Mesendoderm (in vitro differentiated cells): ENCODE measurements around the gene AKT2.

ENCODE experiments used
- DNase-seq: peaks from one replicate; pipeline ENCODE4 v3.0.0; 2013
- H2AK5ac ChIP-seq: 2 replicates; pipeline ENCODE4 v1.6.1; 2013; ENCODE audit warnings: low read length, inconsistent platforms
- H2BK120ac ChIP-seq: 2 replicates; pipeline ENCODE4 v1.6.1; 2013; ENCODE audit warnings: low read depth, mild to moderate bottlenecking, low read length, moderate library complexity, mixed read lengths
- H2BK15ac ChIP-seq: replicated peaks from 2 replicates; pipeline ENCODE4 v1.6.1; 2013; ENCODE audit warnings: low read depth, mild to moderate bottlenecking, moderate library complexity
- H2BK5ac ChIP-seq: 2 replicates; pipeline ENCODE4 v1.6.1; 2013; ENCODE audit warnings: low read length, inconsistent platforms
- H3K18ac ChIP-seq: 2 replicates; pipeline ENCODE4 v1.6.1; 2013; ENCODE audit warnings: mild to moderate bottlenecking, low read length, mixed read lengths
- H3K23ac ChIP-seq: one replicate; pipeline ENCODE4 v1.6.1; 2013; ENCODE audit warnings: low read length
- H3K27ac ChIP-seq: 2 replicates; pipeline ENCODE4 v1.5.1; 2013; ENCODE audit warnings: low read depth, mild to moderate bottlenecking, inconsistent platforms, low read length, moderate library complexity
- H3K27me3 ChIP-seq: 2 replicates; pipeline ENCODE4 v1.6.1; 2013; ENCODE audit warnings: low read length, control low read depth, mild to moderate bottlenecking, inconsistent platforms; ENCODE audit not compliant: insufficient read depth, poor library complexity
- H3K36me3 ChIP-seq: 2 replicates; pipeline ENCODE4 v1.6.1; 2013; ENCODE audit warnings: low read length, inconsistent platforms; ENCODE audit not compliant: control insufficient read depth, insufficient read depth
- H3K4ac ChIP-seq: one replicate; pipeline ENCODE4 v1.6.1; 2013; ENCODE audit warnings: low read depth, mild to moderate bottlenecking, low read length, moderate library complexity
- H3K4me1 ChIP-seq: 2 replicates; pipeline ENCODE4 v1.6.1; 2013; ENCODE audit warnings: low read depth, low read length, inconsistent platforms; ENCODE audit not compliant: control insufficient read depth
- H3K4me2 ChIP-seq: 2 replicates; pipeline ENCODE4 v1.6.1; 2013; ENCODE audit warnings: low read length
- H3K4me3 ChIP-seq: 2 replicates; pipeline ENCODE4 v1.5.1; 2013; ENCODE audit warnings: mild to moderate bottlenecking, low read length
- H3K56ac ChIP-seq: one replicate; pipeline ENCODE4 v1.6.1; 2013; ENCODE audit warnings: low read length
- H3K79me1 ChIP-seq: 2 replicates; pipeline ENCODE4 v1.6.1; 2013; ENCODE audit warnings: low read length, inconsistent platforms
- H3K79me2 ChIP-seq: 2 replicates; pipeline ENCODE4 v1.6.1; 2013; ENCODE audit warnings: mild to moderate bottlenecking, low read length; ENCODE audit not compliant: control insufficient read depth, insufficient read depth
- H3K9ac ChIP-seq: 2 replicates; pipeline ENCODE4 v1.6.1; 2013; ENCODE audit warnings: low read length, inconsistent platforms
- H4K5ac ChIP-seq: one replicate; pipeline ENCODE4 v1.6.1; 2013; ENCODE audit warnings: low read length
- H4K8ac ChIP-seq: one replicate; pipeline ENCODE4 v1.6.1; 2013; ENCODE audit warnings: low read depth, mild to moderate bottlenecking, control low read depth, low read length, moderate library complexity
- WGBS: extraction: QIAGEN DNeasy Blood & Tissue Kit; methylation state at CpG from one replicate; pipeline ENCODE4 v1.1.7; 2013; ENCODE audit warnings: low lambda C conversion rate, missing lambda C conversion rate; ENCODE audit not compliant: insufficient coverage; ENCODE audit errors: extremely low coverage; 5-methylcytosine and 5-hydroxymethylcytosine counted together

AKT2 gene

GRCh38 chr19:40298026-40298425 is 12.9 kb upstream of the AKT2 start:
- Histone ChIP-seq H3K4me1 (no peaks in the 10 kb centered on the region), H3K27ac (no peak overlapping the region), H2AK5ac (no peak overlapping the region), H3K18ac (no peak overlapping the region), H3K9ac (no peak overlapping the region), H2BK5ac (no peak overlapping the region), H3K36me3 (no peaks in the 10 kb centered on the region), H4K8ac (no peak overlapping the region), H3K79me2 (no peaks in the 10 kb centered on the region), H3K27me3 (no peaks in the 10 kb centered on the region), H4K5ac (no peak overlapping the region), H3K4me2 (no peak overlapping the region), H3K4ac (no peak overlapping the region), H3K23ac (no peak overlapping the region), H3K4me3 (no peak overlapping the region), H2BK15ac (no peak overlapping the region), H3K56ac (no peak overlapping the region), H3K79me1 (no peaks in the 10 kb centered on the region), H2BK120ac (no peak overlapping the region)
- DNase-seq, result no peak
- no CpG with 5 or more reads among the region's 3 CpGs for WGBS

GRCh38 chr19:40294560-40294959 is 9.4 kb upstream of the AKT2 start:
- H3K36me3 ChIP-seq, result no peaks in the 10 kb centered on the region
- no peaks in the 10 kb centered on the region for H3K27me3 ChIP-seq
- no peaks in the 10 kb centered on the region for H3K4me1 ChIP-seq
- H3K79me1 ChIP-seq, result no peaks in the 10 kb centered on the region
- H3K79me2 ChIP-seq, result no peaks in the 10 kb centered on the region
- no peak overlapping the region for H2BK15ac ChIP-seq
- no peak overlapping the region for H2BK120ac ChIP-seq
- no peak for DNase-seq
- no peak overlapping the region for H2BK5ac ChIP-seq
- no peak overlapping the region for H3K4ac ChIP-seq
- H3K27ac ChIP-seq, result no peak overlapping the region
- H3K4me3 ChIP-seq, result no peak overlapping the region
- H3K4me2 ChIP-seq, result no peak overlapping the region
- WGBS, result no CpG with 5 or more reads among the region's 6 CpGs
- H3K9ac ChIP-seq, result no peak overlapping the region
- H3K23ac ChIP-seq, result no peak overlapping the region
- H4K5ac ChIP-seq, result no peak overlapping the region
- H3K56ac ChIP-seq, result no peak overlapping the region
- H3K18ac ChIP-seq, result no peak overlapping the region
- no peak overlapping the region for H4K8ac ChIP-seq
- H2AK5ac ChIP-seq, result no peak overlapping the region

- WGBS, result no CpG with 5 or more reads among the region's 8 CpGs
- H3K4me1 ChIP-seq, result peaks cover 2% of the 10 kb centered on the region
- H2BK5ac ChIP-seq, result no peak overlapping the region
- no peak overlapping the region for H3K4ac ChIP-seq
- no peak overlapping the region for H3K27ac ChIP-seq
- H3K56ac ChIP-seq, result no peak overlapping the region
- no peaks in the 10 kb centered on the region for H3K36me3 ChIP-seq
- no peak overlapping the region for H3K9ac ChIP-seq
- no peak overlapping the region for H3K4me2 ChIP-seq
- H3K4me3 ChIP-seq, result no peak overlapping the region
- peaks cover 14% of the 10 kb centered on the region for H3K79me1 ChIP-seq
- H2BK120ac ChIP-seq, result no peak overlapping the region
- no peak overlapping the region for H3K18ac ChIP-seq
- no peak for DNase-seq
- peaks cover 27% of the 10 kb centered on the region for H3K79me2 ChIP-seq
- no peak overlapping the region for H2BK15ac ChIP-seq
- no peak overlapping the region for H4K5ac ChIP-seq
- H3K27me3 ChIP-seq, result no peaks in the 10 kb centered on the region
- no peak overlapping the region for H3K23ac ChIP-seq
- H4K8ac ChIP-seq, result no peak overlapping the region
- no peak overlapping the region for H2AK5ac ChIP-seq
Observed at GRCh38 chr19:40286971-40287421, 1.9 kb upstream of the AKT2 start.

- H3K4me3 ChIP-seq, result no peak overlapping the region
- no peak overlapping the region for H3K18ac ChIP-seq
- H3K27me3 ChIP-seq, result no peaks in the 10 kb centered on the region
- H3K9ac ChIP-seq, result no peak overlapping the region
- H3K23ac ChIP-seq, result no peak overlapping the region
- no peak overlapping the region for H3K27ac ChIP-seq
- no peaks in the 10 kb centered on the region for H3K36me3 ChIP-seq
- no peak overlapping the region for H2BK120ac ChIP-seq
- H4K8ac ChIP-seq, result no peak overlapping the region
- peak overlapping the region; percentile 44 for H3K56ac ChIP-seq
- no CpG with 5 or more reads among the region's 16 CpGs for WGBS
- peaks cover 30% of the 10 kb centered on the region for H3K79me2 ChIP-seq
- peaks cover 2% of the 10 kb centered on the region for H3K4me1 ChIP-seq
- no peak overlapping the region for H3K4ac ChIP-seq
- H4K5ac ChIP-seq, result no peak overlapping the region
- no peak for DNase-seq
- H2AK5ac ChIP-seq, result no peak overlapping the region
- peaks cover 17% of the 10 kb centered on the region for H3K79me1 ChIP-seq
- no peak overlapping the region for H2BK5ac ChIP-seq
- no peak overlapping the region for H2BK15ac ChIP-seq
- H3K4me2 ChIP-seq, result no peak overlapping the region
Observed at GRCh38 chr19:40286235-40286970, 1.3 kb upstream of the AKT2 start.

GRCh38 chr19:40285353-40286234 is 449 bp upstream of the AKT2 start:
- WGBS, result no CpG with 5 or more reads among the region's 42 CpGs
- Histone ChIP-seq H3K79me1 (peaks cover 20% of the 10 kb centered on the region), H3K4ac (peak overlapping the region; percentile 44)

More at GRCh38 chr19:40285353-40286234, 449 bp upstream of the AKT2 start:
- Histone ChIP-seq H3K4me2 (peak overlapping the region; percentile 53), H3K18ac (peak overlapping the region; percentile 97), H2BK15ac (no peak overlapping the region), H3K4me3 (peak overlapping the region; percentile 29), H4K8ac (no peak overlapping the region), H3K23ac (no peak overlapping the region), H3K4me1 (peaks cover 6% of the 10 kb centered on the region), H4K5ac (peak overlapping the region; percentile 90), H3K27ac (peak overlapping the region; percentile 96), H2BK5ac (peak overlapping the region; percentile 69), H3K79me2 (peaks cover 36% of the 10 kb centered on the region), H3K27me3 (no peaks in the 10 kb centered on the region), H3K56ac (peak overlapping the region; percentile 96), H3K36me3 (peaks cover 2% of the 10 kb centered on the region), H3K9ac (peak overlapping the region; percentile 82), H2AK5ac (no peak overlapping the region), H2BK120ac (no peak overlapping the region)
- peak; percentile 100 for DNase-seq
